ENCODE data around the gene TUBGCP2.
"Not testable (repeated sequence)": the region's sequence is repeated elsewhere in the genome, so short reads cannot be mapped to it uniquely, and the experiment has no call there.

TUBGCP2 gene

DNA sequence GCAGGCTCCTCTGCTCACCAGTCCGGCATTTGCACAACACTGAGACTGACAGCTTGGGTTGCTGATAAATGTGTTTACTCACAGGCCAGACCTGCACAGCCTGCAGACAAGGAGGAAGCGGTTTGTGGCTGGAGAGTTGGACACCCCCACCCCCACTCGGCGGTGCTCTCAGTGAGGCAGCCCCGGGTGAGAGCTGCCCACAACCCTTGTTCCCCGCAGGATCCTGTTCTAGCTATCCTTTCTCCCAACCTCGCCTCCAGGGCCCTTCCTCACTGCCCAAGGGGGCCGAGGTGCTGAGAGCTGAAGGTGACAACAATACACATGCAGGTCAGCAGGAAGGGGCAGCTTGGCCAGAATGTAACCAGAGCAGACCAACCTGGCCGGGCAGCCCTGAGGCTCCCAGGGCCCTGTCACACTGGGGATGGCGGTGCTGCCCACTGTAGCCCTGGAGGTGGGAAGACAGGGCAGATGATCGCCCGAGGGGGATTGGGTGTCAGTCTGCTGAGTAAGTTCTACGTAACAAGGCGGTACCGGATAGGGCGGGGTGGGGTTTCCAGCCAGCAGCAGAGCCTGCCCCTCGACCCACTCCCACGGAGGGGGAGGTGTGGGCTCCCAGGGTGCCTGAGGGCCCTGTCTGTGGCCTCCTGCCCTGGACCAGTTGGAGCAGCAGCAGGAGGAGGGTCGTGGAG, 30.0 kb downstream of the TUBGCP2 start:
- peak; percentile 95 for DNase-seq (ENCODE audit: low spot score)

DNA sequence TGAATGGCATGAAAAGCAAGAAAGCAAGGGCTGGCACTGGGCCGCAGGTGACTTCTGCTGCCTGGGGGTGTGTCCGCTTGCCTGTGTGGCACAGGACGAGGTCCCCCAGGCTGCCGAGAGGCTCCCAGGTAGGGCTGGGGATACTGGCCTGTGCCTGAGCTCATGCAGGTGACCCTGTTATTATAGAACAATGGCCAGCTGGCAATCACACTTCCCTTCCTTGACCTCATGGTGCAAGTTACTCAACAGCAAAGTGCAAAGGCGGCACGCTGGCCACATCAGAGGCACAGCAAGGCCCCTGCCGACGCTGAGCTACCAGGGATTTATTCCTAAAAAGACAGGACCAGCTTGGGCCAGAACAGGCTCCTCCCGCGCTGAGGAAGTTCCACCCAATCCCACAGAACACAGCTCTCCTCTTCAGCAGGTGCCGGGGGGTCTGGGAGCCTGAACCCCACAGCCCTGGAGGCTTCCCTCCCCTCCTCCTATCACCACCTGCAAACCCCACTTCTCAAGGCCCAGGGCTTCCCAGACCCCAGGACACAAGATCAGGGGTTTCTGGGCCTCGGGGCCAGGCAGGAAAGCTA, 30.6 kb downstream of the TUBGCP2 start:
- DNase-seq (ENCODE audit: low spot score), result peak; percentile 59

- DNase-seq (ENCODE audit: low spot score), result peak; percentile 40
Observed at GRCh38 chr10:133277277-133277992, 31.2 kb downstream of the TUBGCP2 start.

- DNase-seq (ENCODE audit: low spot score), result no peak
Observed at GRCh38 chr10:133276435-133277201, 32.1 kb downstream of the TUBGCP2 start, which contains the start of gene ADAM8. Gene ADAM8, minus strand, starts transcription at chr10:133276868. Its CDS starts 51 bp downstream, at chr10:133276817.

- no peak for DNase-seq (ENCODE audit: low spot score)
Observed at GRCh38 chr10:133276100-133276434, 32.6 kb downstream of the TUBGCP2 start.

DNA sequence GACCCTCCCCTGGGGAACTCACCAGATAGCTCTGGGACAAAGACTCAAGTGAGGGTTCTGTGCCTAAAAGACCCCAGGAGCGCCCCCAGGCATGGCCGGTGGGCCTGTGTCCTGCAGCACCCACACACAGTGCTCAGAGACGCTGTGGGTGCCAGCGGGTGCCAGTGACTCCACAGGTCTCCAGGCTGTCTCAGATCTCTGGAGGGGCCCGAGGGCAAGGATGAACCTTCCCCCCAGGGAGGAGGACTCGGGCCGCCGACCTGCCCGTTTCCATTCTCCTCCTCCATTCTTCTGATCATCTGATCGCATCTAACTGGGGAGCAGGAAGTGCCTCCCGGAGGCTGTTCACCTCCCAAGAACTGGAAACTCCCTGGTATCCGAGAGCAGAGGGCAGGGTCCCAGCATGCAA, 33.0 kb downstream of the TUBGCP2 start:
- no peak for DNase-seq (ENCODE audit: low spot score)

GRCh38 chr10:133274751-133275683, 33.7 kb downstream of the TUBGCP2 start:
- DNase-seq (ENCODE audit: low spot score), result no peak

- no peak for DNase-seq (ENCODE audit: low spot score)
Observed at GRCh38 chr10:133273534-133274143, 35.0 kb downstream of the TUBGCP2 start.

DNA sequence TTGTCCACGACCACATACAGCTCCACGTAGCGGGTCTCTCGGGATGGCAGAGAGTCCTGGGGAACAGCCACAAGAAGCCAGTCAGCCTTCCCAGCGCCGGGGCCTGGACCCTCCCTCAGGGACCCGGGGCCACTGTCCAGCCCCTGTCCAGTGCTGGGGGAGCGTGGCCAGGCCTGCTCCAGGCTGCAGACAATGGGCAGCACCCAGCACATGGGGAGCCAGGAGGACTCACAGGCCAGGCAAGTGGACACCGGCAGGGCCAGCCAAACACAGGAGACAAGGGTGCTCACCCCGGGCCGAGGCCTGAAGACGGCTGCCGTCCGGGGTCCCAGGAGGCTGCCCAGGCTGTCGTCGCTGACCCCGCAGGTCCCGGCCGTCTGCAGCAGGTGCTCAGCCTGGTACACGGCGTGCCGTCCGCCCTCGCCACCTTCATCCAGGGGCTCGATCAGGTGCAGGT, 35.7 kb downstream of the TUBGCP2 start:
- no peak for DNase-seq (ENCODE audit: low spot score)

DNA sequence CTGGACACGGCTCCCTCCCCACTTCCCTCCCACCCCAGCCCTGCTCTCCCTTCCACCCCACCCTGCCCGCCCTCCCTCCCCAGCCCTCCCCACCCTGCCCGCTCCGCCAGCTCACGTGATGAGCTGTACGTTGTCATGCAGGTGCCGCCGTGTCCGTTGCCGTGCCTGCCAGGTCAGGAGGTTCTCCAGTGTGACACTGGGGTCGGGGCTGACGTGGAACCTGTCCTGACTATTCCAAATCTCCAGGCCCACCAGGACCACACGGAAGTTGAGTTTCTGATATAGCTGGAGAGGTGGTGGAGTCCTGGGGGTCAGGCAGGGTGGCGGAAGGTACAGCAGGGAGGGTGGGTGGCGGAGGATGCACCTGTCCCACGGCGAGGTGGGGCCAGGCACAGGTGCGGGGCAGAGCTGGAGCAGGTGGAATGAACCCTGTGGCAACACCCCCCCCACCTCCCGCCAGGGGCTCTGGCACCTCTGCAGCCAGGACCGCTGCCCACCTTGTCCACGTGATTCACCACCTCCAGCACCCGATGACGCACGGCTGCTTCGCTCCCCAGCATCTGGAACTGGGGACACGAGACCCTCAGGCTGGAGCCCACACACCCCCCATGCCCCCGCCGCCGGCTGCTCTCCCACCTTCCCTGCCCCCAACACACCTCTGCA, 36.2 kb downstream of the TUBGCP2 start:
- DNase-seq (ENCODE audit: low spot score), result no peak

DNA sequence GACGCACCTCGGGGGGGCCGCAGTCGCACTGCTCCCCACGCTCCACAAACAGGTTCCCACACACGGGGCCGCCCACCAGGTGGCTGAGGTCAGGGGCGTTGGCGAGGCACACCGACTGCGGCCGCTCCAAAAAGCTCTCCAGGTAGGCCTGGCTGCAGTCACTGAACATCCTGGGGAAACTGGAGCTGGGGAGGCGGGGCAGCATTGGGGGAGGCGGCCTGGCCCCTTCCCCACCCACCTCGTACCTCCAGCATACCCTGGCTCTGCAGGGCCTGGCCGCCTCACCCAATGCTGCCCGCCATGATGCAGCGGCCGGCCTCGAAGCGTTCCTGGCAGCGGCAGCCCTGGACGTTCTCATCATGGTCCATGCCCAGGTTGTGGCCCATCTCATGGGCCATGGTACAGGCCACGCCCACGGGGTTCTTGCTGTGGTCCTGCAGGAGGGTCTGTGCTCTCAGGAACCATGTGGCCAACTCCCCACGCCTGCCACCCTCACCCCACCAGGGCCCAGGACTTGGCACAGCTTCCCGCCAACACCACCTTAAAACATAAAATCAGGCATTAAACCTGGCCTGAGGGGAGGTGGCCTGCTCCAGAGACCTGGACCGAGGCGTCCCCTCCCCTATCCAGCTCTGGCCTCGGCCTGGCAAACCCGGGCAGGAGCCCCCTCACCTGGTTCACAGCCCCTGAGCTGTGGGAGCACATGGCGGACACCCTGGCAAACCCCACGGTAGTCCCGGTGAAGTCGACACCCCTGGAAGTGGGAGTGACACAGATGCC, 37.0 kb downstream of the TUBGCP2 start:
- DNase-seq (ENCODE audit: low spot score), result no peak

DNA sequence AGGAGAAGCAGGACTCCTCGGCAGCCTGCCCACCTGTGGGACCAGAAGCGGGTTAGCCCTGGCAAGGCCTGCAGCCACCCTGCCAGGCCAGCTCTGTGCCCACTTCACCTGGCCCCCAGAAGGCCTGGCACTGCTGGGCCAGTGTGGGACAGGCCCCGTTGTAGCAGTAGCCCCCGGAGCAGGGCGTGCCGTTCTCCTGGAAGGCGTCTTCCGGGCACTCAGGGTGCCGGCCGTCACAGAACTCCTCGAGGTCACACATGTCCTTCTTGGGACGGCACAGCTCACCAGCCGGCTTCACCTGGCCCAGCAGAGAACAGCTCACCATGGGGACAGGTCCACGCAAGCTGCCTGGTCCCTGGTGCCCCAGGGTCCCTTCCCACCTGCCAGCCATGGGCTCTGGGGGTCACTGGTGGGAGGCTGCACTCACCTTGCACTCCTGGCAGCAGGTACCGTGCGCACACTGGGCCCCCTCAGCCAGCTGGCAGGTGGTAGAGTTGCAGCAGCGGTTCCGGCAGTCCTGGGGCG, 37.8 kb downstream of the TUBGCP2 start:
- DNase-seq (ENCODE audit: low spot score), result no peak

GRCh38 chr10:133270204-133270603, 38.5 kb downstream of the TUBGCP2 start:
- DNase-seq (ENCODE audit: low spot score), result no peak

DNA sequence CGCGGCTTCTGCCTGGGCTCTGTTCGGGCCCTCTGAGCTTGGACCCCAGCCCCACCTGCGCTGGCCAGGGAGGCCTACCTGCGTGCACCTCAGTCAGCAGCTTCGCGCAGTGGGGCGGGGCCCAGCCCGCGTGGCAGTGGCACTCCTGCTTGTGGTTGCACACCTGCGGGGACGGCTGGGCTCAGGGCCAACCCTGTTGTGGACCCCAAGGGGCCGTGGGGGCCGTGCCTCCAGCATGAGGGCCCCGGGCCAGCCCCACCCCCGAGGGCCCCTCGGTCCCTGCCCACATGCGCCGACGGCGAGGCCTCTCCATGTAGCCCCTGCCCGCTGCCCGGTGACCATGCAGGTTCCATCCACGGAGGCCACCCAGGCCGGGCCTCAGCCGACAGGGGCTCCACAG, 39.3 kb downstream of the TUBGCP2 start:
- no peak for DNase-seq (ENCODE audit: low spot score)

DNA sequence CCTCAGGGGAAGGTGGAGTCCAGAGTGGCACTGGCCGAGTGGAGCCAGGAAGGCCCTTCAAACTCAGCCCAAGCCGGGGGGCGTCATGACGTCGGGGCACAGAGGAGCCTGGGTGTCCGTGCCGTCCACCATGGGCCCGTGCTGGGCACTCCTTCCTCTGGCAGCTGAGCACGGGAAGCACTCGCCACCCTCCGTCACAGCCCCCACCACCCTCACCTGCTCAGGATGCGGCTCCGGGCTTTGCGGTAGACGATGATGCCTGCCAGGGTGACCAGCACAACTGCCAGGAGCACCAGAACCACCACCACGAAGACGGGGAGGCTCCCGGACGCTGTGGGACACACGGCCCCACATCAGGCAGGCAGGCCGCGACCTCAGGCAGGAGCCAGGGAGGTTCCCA, 40.1 kb downstream of the TUBGCP2 start:
- DNase-seq (ENCODE audit: low spot score), result no peak

DNA sequence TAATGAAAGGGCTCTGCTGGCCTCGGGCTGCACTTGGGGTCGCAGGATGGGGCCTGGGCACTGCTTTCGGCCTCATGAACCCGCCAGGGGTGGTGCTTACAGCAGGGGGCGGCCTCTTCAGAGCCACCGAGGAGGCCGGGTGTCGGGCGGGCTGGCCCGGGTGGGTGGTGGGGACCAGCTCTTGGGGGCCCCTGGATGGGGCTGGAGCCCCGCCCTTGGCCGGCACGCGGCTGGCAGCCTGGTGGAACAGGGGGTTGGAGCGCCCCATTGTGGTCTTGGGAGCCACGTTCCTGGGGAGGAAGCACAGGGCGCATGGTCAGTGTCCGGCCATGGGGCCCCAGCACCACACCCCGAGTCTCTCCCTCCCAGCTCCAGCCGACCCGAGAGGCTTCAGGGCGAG, 40.8 kb downstream of the TUBGCP2 start:
- DNase-seq (ENCODE audit: low spot score), result no peak

DNA sequence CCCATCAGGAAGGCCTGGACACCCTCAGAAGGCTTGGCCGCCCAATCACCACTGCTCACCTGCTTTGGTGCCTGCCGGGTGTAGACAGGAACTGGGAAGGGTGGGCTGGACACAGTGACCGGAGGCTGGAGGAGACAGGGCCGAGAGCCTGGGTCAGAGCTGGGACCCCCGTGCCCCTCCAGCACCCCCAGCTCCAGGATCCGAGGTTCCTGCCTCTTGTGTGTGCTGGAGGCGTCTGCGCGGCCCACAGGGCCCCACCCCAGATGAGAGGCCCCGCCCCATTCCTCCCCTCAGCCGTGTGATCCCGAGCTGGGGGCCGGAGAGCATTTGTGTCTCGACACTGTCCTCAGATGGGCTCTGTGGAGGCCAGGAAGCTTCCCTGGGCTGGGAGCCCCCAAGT, 41.4 kb downstream of the TUBGCP2 start:
- no peak for DNase-seq (ENCODE audit: low spot score)

- DNase-seq (ENCODE audit: low spot score), result no peak
Observed at GRCh38 chr10:133266056-133266795, 42.4 kb downstream of the TUBGCP2 start.

DNA sequence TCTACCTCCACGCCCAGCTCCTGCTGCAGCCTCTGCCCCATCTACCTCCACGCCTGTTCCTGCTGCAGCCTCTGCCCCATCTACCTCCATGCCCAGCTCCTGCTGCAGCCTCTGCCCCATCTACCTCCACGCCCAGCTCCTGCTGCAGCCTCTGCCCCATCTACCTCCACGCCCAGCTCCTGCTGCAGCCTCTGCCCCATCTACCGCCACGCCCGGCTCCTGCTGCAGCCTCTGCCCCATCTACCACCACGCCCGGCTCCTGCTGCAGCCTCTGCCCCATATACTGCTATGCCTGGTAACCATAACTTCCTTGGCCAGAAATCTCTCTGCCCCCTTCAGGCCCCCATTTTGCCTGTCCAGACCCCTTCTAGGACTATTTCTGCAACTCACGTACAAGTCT, 43.6 kb downstream of the TUBGCP2 start:
- DNase-seq (ENCODE audit: low spot score), result not testable (repeated sequence)

All from HuH-7.5 (cell line).